ENCODE measurements around the gene DYNLT2. TPM values are rescaled to one million over a fixed set of nuclear protein-coding genes. Genes with fewer than 3 reads are reported as not detected.

The DYNLT2 gene
- total RNA-seq, result 0.52 TPM

GRCh38 chr6:169751242-169752073, at the start of gene DYNLT2, which contains the start of gene ERMARD:
TSS of gene DYNLT2 (minus strand) at chr6:169751572. CDS start at chr6:169751458, 114 bp downstream.
TSS of gene ERMARD (plus strand) at chr6:169751622. CDS start at chr6:169751658, 36 bp downstream.
- H3K36me3 ChIP-seq (ENCODE audit: control insufficient read depth in 3 of 3, insufficient read depth in 3 of 3, low read length in 3 of 3), result no peaks in the 10 kb centered on the region
- H3K4me1 ChIP-seq (ENCODE audit: control insufficient read depth in 3 of 3, insufficient read depth in 3 of 3, low read length in 3 of 3), result peaks cover 9 to 23% (median 19%) of the 10 kb centered on the region in 3 donors
- H3K9ac ChIP-seq (ENCODE audit: low read depth in 1 of 3, low read length in 3 of 3), result peak within 1 kb of the TSS; percentile 96 to 98 (median 97)
- no peaks in the 10 kb centered on the region for H3K27me3 ChIP-seq (ENCODE audit: control insufficient read depth in 3 of 3, insufficient read depth in 3 of 3, low read length in 3 of 3)
- peak within 1 kb of the TSS; percentile 93 for H3K27ac ChIP-seq (ENCODE audit: low read depth, low read length)
- H3K9me3 ChIP-seq (ENCODE audit: control insufficient read depth in 3 of 3, low read length in 3 of 3), result no peaks in the 10 kb centered on the region
- H3K4me3 ChIP-seq (ENCODE audit: low read length in 3 of 3), result peak within 1 kb of the TSS; percentile 88 to 94 (median 90)

GRCh38 chr6:169800668-169801395, 49.5 kb upstream of the DYNLT2 start:
- H3K36me3 ChIP-seq (ENCODE audit: control insufficient read depth in 3 of 3, insufficient read depth in 3 of 3, low read length in 3 of 3), result no peaks in the 10 kb centered on the region
- no peak overlapping the region for H3K4me3 ChIP-seq (ENCODE audit: low read length in 3 of 3)
- H3K9me3 ChIP-seq (ENCODE audit: control insufficient read depth in 3 of 3, low read length in 3 of 3), result no peaks in the 10 kb centered on the region
- no peak overlapping the region for H3K27ac ChIP-seq (ENCODE audit: low read depth, low read length)
- H3K27me3 ChIP-seq (ENCODE audit: control insufficient read depth in 3 of 3, insufficient read depth in 3 of 3, low read length in 3 of 3), result peaks cover 8 to 23% (median 12%) of the 10 kb centered on the region in 3 donors
- no peak overlapping the region for H3K9ac ChIP-seq (ENCODE audit: low read depth in 1 of 3, low read length in 3 of 3)
- H3K4me1 ChIP-seq (ENCODE audit: control insufficient read depth in 3 of 3, insufficient read depth in 3 of 3, low read length in 3 of 3), result no peaks in the 10 kb centered on the region

- no peaks in the 10 kb centered on the region for H3K9me3 ChIP-seq (ENCODE audit: control insufficient read depth in 3 of 3, low read length in 3 of 3)
- H3K9ac ChIP-seq (ENCODE audit: low read depth in 1 of 3, low read length in 3 of 3), result no peak overlapping the region
- no peaks in the 10 kb centered on the region for H3K4me1 ChIP-seq (ENCODE audit: control insufficient read depth in 3 of 3, insufficient read depth in 3 of 3, low read length in 3 of 3)
- peaks cover 2 to 16% (median 11%) of the 10 kb centered on the region in 3 donors for H3K27me3 ChIP-seq (ENCODE audit: control insufficient read depth in 3 of 3, insufficient read depth in 3 of 3, low read length in 3 of 3)
- no peak overlapping the region for H3K4me3 ChIP-seq (ENCODE audit: low read length in 3 of 3)
- no peak overlapping the region for H3K27ac ChIP-seq (ENCODE audit: low read depth, low read length)
- no peaks in the 10 kb centered on the region for H3K36me3 ChIP-seq (ENCODE audit: control insufficient read depth in 3 of 3, insufficient read depth in 3 of 3, low read length in 3 of 3)
Measured at GRCh38 chr6:169800116-169800667, 48.8 kb upstream of the DYNLT2 start.

- no peaks in the 10 kb centered on the region for H3K9me3 ChIP-seq (ENCODE audit: control insufficient read depth in 3 of 3, low read length in 3 of 3)
- H3K27ac ChIP-seq (ENCODE audit: low read depth, low read length), result no peak overlapping the region
- H3K36me3 ChIP-seq (ENCODE audit: control insufficient read depth in 3 of 3, insufficient read depth in 3 of 3, low read length in 3 of 3), result no peaks in the 10 kb centered on the region
- no peak overlapping the region for H3K9ac ChIP-seq (ENCODE audit: low read depth in 1 of 3, low read length in 3 of 3)
- peaks cover 2 to 14% (median 8%) of the 10 kb centered on the region in 3 donors for H3K27me3 ChIP-seq (ENCODE audit: control insufficient read depth in 3 of 3, insufficient read depth in 3 of 3, low read length in 3 of 3)
- H3K4me3 ChIP-seq (ENCODE audit: low read length in 3 of 3), result no peak overlapping the region
- no peaks in the 10 kb centered on the region for H3K4me1 ChIP-seq (ENCODE audit: control insufficient read depth in 3 of 3, insufficient read depth in 3 of 3, low read length in 3 of 3)
Measured at GRCh38 chr6:169799474-169799926, 48.1 kb upstream of the DYNLT2 start.

- no peak overlapping the region for H3K9ac ChIP-seq (ENCODE audit: low read depth in 1 of 3, low read length in 3 of 3)
- no peaks in the 10 kb centered on the region for H3K9me3 ChIP-seq (ENCODE audit: control insufficient read depth in 3 of 3, low read length in 3 of 3)
- H3K27ac ChIP-seq (ENCODE audit: low read depth, low read length), result no peak overlapping the region
- no peak overlapping the region for H3K4me3 ChIP-seq (ENCODE audit: low read length in 3 of 3)
- no peaks in the 10 kb centered on the region for H3K36me3 ChIP-seq (ENCODE audit: control insufficient read depth in 3 of 3, insufficient read depth in 3 of 3, low read length in 3 of 3)
- peaks cover 2 to 13% (median 4%) of the 10 kb centered on the region in 3 donors for H3K27me3 ChIP-seq (ENCODE audit: control insufficient read depth in 3 of 3, insufficient read depth in 3 of 3, low read length in 3 of 3)
- no peaks in the 10 kb centered on the region for H3K4me1 ChIP-seq (ENCODE audit: control insufficient read depth in 3 of 3, insufficient read depth in 3 of 3, low read length in 3 of 3)
Measured at GRCh38 chr6:169798764-169799473, 47.5 kb upstream of the DYNLT2 start.

- Histone ChIP-seq H3K4me1 (ENCODE audit: control insufficient read depth in 3 of 3, insufficient read depth in 3 of 3, low read length in 3 of 3) (peaks cover 7 to 9% (median 9%) of the 10 kb centered on the region in 3 donors), H3K27me3 (ENCODE audit: control insufficient read depth in 3 of 3, insufficient read depth in 3 of 3, low read length in 3 of 3) (peaks cover 0 to 6% (median 2%) of the 10 kb centered on the region in 3 donors), H3K36me3 (ENCODE audit: control insufficient read depth in 3 of 3, insufficient read depth in 3 of 3, low read length in 3 of 3) (no peaks in the 10 kb centered on the region), H3K9me3 (ENCODE audit: control insufficient read depth in 3 of 3, low read length in 3 of 3) (no peaks in the 10 kb centered on the region), H3K4me3 (ENCODE audit: low read length in 3 of 3) (no peak overlapping the region), H3K27ac (ENCODE audit: low read depth, low read length) (no peak overlapping the region), H3K9ac (ENCODE audit: low read depth in 1 of 3, low read length in 3 of 3) (no peak overlapping the region)
Measured at GRCh38 chr6:169795196-169795595, 43.8 kb upstream of the DYNLT2 start.

GRCh38 chr6:169794317-169795055, 43.1 kb upstream of the DYNLT2 start:
- H3K27ac ChIP-seq (ENCODE audit: low read depth, low read length), result no peak overlapping the region
- peaks cover 0 to 8% (median 2%) of the 10 kb centered on the region in 3 donors for H3K27me3 ChIP-seq (ENCODE audit: control insufficient read depth in 3 of 3, insufficient read depth in 3 of 3, low read length in 3 of 3)
- no peak overlapping the region for H3K4me3 ChIP-seq (ENCODE audit: low read length in 3 of 3)
- no peak overlapping the region for H3K9ac ChIP-seq (ENCODE audit: low read depth in 1 of 3, low read length in 3 of 3)
- no peaks in the 10 kb centered on the region for H3K36me3 ChIP-seq (ENCODE audit: control insufficient read depth in 3 of 3, insufficient read depth in 3 of 3, low read length in 3 of 3)
- no peaks in the 10 kb centered on the region for H3K9me3 ChIP-seq (ENCODE audit: control insufficient read depth in 3 of 3, low read length in 3 of 3)
- H3K4me1 ChIP-seq (ENCODE audit: control insufficient read depth in 3 of 3, insufficient read depth in 3 of 3, low read length in 3 of 3), result peaks cover 12 to 16% (median 15%) of the 10 kb centered on the region in 3 donors

GRCh38 chr6:169793408-169793807, 42.0 kb upstream of the DYNLT2 start:
- Histone ChIP-seq H3K4me3 (ENCODE audit: low read length in 3 of 3) (no peak overlapping the region), H3K9ac (ENCODE audit: low read depth in 1 of 3, low read length in 3 of 3) (no peak overlapping the region), H3K36me3 (ENCODE audit: control insufficient read depth in 3 of 3, insufficient read depth in 3 of 3, low read length in 3 of 3) (no peaks in the 10 kb centered on the region), H3K4me1 (ENCODE audit: control insufficient read depth in 3 of 3, insufficient read depth in 3 of 3, low read length in 3 of 3) (peaks cover 12 to 18% (median 15%) of the 10 kb centered on the region in 3 donors), H3K9me3 (ENCODE audit: control insufficient read depth in 3 of 3, low read length in 3 of 3) (no peaks in the 10 kb centered on the region), H3K27me3 (ENCODE audit: control insufficient read depth in 3 of 3, insufficient read depth in 3 of 3, low read length in 3 of 3) (peaks cover 0 to 16% (median 5%) of the 10 kb centered on the region in 3 donors), H3K27ac (ENCODE audit: low read depth, low read length) (no peak overlapping the region)
